ENCODE data around the gene EVI5L.
A peak's percentile ranks its signal among the peaks of the same experiment; 100 is the strongest.

The EVI5L gene

GRCh38 chr19:7898967-7899366 is 68.9 kb downstream of the EVI5L start:
- DNase-seq (ENCODE audit: low spot score): no peak

- DNase-seq (ENCODE audit: low spot score): no peak
These were observed 69.8 kb downstream of the EVI5L start for GRCh38 chr19:7899751-7900378.

- DNase-seq (ENCODE audit: low spot score): no peak
These were observed 70.4 kb downstream of the EVI5L start for GRCh38 chr19:7900401-7900870.

- no peak for DNase-seq (ENCODE audit: low spot score)
These were observed 70.9 kb downstream of the EVI5L start for GRCh38 chr19:7900931-7901330.

GRCh38 chr19:7901337-7901736 is 71.3 kb downstream of the EVI5L start:
- DNase-seq (ENCODE audit: low spot score): no peak

- no peak for DNase-seq (ENCODE audit: low spot score)
These were observed 72.8 kb downstream of the EVI5L start for GRCh38 chr19:7902796-7903243.

- peak; percentile 100 for DNase-seq (ENCODE audit: low spot score)
These were observed 73.4 kb downstream of the EVI5L start, which contains the start of gene MAP2K7 for GRCh38 chr19:7903244-7904073. Gene MAP2K7, plus strand, starts transcription at chr19:7903877. Its CDS starts 68 bp downstream, at chr19:7903945.

- no peak for DNase-seq (ENCODE audit: low spot score)
These were observed 74.3 kb downstream of the EVI5L start for GRCh38 chr19:7904074-7905020.

- DNase-seq (ENCODE audit: low spot score): no peak
These were observed 75.2 kb downstream of the EVI5L start for GRCh38 chr19:7905268-7905667.

GRCh38 chr19:7905859-7906258 is 75.8 kb downstream of the EVI5L start:
- DNase-seq (ENCODE audit: low spot score): no peak

- no peak for DNase-seq (ENCODE audit: low spot score)
These were observed 77.1 kb downstream of the EVI5L start for GRCh38 chr19:7907122-7907521.

GRCh38 chr19:7907544-7907943 is 77.5 kb downstream of the EVI5L start:
- no peak for DNase-seq (ENCODE audit: low spot score)

- peak; percentile 60 for DNase-seq (ENCODE audit: low spot score)
These were observed 78.2 kb downstream of the EVI5L start for GRCh38 chr19:7908078-7908699.

GRCh38 chr19:7908742-7909461 is 78.9 kb downstream of the EVI5L start:
- no peak for DNase-seq (ENCODE audit: low spot score)

- no peak for DNase-seq (ENCODE audit: low spot score)
These were observed 79.6 kb downstream of the EVI5L start for GRCh38 chr19:7909471-7910067.

- DNase-seq (ENCODE audit: low spot score): no peak
These were observed 80.5 kb downstream of the EVI5L start for GRCh38 chr19:7910321-7911161.

- no peak for DNase-seq (ENCODE audit: low spot score)
These were observed 81.6 kb downstream of the EVI5L start for GRCh38 chr19:7911508-7912143.

- no peak for DNase-seq (ENCODE audit: low spot score)
These were observed 82.2 kb downstream of the EVI5L start for GRCh38 chr19:7912144-7912696.

Measured in hematopoietic multipotent progenitor cell treated with erythropoietin and hydrocortisone succinate and interleukin-3 and kit ligand, for 17 days (in vitro differentiated cells).